ENCODE measurements around the gene PDCD5. TPM values are rescaled to one million over a fixed set of nuclear protein-coding genes. Genes with fewer than 3 reads are reported as not detected.

Gene PDCD5
- total and polyA plus RNA-seq, 11 donors, result 94.3 to 331 (median 157) TPM

DNA sequence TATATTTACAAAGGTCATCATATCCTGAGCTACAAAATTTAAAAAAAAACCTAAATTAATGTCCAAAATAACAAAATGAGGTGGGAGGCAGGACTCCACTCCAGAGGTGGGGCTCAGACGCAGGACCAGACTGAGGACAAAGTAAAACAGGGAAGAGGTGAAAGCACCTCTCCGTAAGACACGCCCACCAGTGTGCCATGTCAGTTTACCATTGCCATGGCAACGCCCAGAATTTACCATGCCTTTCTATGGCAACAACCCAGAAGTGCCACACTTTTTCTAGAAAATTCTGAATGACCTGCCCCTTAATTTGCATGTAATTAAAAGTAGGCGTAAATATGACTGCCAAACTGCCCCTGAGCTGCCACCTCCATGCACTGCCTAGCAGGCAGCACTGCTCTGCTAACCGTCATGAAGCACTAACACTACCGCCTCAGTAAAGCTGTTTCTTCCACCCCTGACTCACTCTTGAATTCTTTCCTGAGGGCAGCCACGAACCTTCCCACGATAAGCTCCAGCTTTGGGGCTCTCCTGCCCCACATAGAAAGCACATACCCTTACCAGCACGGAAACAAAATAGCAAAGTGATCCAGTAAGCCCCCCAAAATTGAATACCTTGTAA is 22.3 kb upstream of the PDCD5 start:
- no peak overlapping the region for H3K27ac ChIP-seq
- ATAC-seq (no peak), DNase-seq (no peak)
- TF ChIP-seq POLR2A (IDR thresholded peaks at IDR 0.05), result no peak
- TF ChIP-seq, protein P1, sequence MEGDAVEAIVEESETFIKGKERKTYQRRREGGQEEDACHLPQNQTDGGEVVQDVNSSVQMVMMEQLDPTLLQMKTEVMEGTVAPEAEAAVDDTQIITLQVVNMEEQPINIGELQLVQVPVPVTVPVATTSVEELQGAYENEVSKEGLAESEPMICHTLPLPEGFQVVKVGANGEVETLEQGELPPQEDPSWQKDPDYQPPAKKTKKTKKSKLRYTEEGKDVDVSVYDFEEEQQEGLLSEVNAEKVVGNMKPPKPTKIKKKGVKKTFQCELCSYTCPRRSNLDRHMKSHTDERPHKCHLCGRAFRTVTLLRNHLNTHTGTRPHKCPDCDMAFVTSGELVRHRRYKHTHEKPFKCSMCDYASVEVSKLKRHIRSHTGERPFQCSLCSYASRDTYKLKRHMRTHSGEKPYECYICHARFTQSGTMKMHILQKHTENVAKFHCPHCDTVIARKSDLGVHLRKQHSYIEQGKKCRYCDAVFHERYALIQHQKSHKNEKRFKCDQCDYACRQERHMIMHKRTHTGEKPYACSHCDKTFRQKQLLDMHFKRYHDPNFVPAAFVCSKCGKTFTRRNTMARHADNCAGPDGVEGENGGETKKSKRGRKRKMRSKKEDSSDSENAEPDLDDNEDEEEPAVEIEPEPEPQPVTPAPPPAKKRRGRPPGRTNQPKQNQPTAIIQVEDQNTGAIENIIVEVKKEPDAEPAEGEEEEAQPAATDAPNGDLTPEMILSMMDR (IDR thresholded peaks at IDR 0.05), result no peak
- H3K9me3 ChIP-seq, result no peaks in the 10 kb centered on the region
- H3K4me1 ChIP-seq, result no peaks in the 10 kb centered on the region
- H3K27me3 ChIP-seq, result no peaks in the 10 kb centered on the region
- 54 to 64% (median 57%) methylated on average over 10 of the region's 10 CpGs for WGBS, 4 donors
- no peaks in the 10 kb centered on the region for H3K36me3 ChIP-seq
- H3K4me3 ChIP-seq, result no peak overlapping the region
- intact Hi-C loops (cut with DNase I), result no loop called here

DNA sequence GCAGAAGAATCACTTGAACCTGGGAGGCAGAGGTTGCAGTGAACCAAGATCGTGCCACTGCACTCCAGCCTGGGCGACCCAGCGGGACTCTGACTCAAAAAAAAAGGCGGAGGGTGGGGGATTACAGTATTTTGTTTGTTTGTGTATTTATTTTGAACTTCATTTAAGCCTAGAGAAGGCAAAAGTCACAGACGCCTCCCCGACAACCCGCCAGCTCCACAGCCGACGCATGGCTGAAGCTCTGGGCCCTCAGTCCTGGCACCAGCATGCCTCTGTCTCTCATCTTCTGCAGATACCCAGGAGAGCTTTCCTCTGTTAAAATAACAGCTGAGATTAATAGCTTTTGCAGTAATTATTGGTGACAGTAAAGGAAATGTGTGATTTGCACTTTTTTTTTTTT is 17.2 kb upstream of the PDCD5 start:
- Histone ChIP-seq H3K9me3 (no peaks in the 10 kb centered on the region), H3K4me3 (no peak overlapping the region), H3K36me3 (no peaks in the 10 kb centered on the region), H3K27ac (no peak overlapping the region), H3K4me1 (no peaks in the 10 kb centered on the region), H3K27me3 (peaks cover 0 to 23% (median under 1%) of the 10 kb centered on the region in 9 donors)
- TF ChIP-seq, protein P1 (IDR thresholded peaks at IDR 0.05), result no peak
- no peak for TF ChIP-seq POLR2A (IDR thresholded peaks at IDR 0.05)
- ATAC-seq, result no peak
- intact Hi-C loops (cut with DNase I), result loop anchor here in 2 of 10 donors (10.0 kb wide), 2 partner anchors 229 to 1879 kb away; no protein-coding TSS in a partner anchor
- no peak for DNase-seq
- WGBS, 4 donors, result 92 to 95% (median 93%) methylated on average over 9 of the region's 9 CpGs

DNA sequence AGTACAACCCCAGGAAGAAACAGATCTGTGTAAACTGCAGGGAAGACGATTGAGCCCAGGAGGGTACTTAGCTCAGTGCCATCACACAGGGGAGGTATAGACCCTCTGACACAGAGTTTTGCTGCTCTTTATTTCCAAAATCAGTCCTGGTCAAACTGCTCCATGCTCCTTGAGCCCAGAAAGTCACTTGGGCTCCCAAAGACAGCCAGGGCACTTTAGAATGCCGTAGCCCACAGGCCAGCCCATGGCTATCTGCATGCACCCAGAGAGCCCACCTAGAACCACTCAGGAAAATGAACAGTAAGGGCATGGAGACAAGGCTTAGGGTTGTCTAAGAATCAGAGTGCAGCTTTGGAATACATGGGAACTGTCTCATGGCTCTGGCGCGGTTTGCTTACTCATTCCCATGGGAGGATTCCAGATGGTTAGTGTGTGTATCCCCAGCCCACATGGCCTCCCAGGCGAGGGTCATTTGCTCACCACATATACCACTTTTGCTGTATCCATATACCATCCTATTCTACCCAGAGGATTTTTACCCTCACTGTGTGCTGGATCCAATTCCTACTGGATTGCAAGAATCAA is 14.7 kb upstream of the PDCD5 start:
- Histone ChIP-seq H3K36me3 (no peaks in the 10 kb centered on the region), H3K27ac (no peak overlapping the region), H3K27me3 (peaks cover 0 to 40% (median 4%) of the 10 kb centered on the region in 9 donors), H3K4me1 (no peaks in the 10 kb centered on the region), H3K9me3 (no peaks in the 10 kb centered on the region), H3K4me3 (no peak overlapping the region)
- ATAC-seq (no peak), DNase-seq (no peak)
- 56 to 73% (median 63%) methylated on average over 5 of the region's 5 CpGs for whole genome bisulfite sequencing, 4 donors
- intact Hi-C loops (cut with DNase I), result loop anchor here in 5 of 10 donors (5.0 to 10.0 kb wide), 4 partner anchors 229 to 1882 kb away; no protein-coding TSS in a partner anchor
- TF ChIP-seq, protein P1 (IDR thresholded peaks at IDR 0.05), result no peak
- no peak for TF ChIP-seq POLR2A (IDR thresholded peaks at IDR 0.05)

DNA sequence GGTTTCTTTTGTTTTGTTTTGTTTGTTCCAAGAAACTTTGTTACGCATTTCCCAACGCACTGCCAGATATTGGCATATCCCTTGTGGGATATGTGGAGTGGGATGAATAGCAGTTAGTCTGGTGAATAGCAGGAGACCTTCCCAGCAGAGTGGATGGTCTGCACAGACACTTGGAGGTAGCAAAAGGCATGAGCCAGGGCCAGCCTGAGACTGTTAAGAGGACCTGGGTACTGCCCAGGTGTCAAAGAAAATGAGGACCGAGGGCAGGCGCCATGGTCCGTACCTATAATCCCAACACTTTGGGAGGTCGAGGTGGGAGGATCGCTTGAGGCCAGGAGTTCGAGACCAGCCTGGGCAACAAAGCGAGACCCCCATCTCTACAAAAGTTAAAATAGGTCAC is 13.5 kb upstream of the PDCD5 start:
- Histone ChIP-seq H3K36me3 (no peaks in the 10 kb centered on the region), H3K27ac (no peak overlapping the region), H3K4me3 (no peak overlapping the region), H3K9me3 (no peaks in the 10 kb centered on the region), H3K4me1 (no peaks in the 10 kb centered on the region), H3K27me3 (peaks cover 0 to 40% (median 4%) of the 10 kb centered on the region in 9 donors)
- DNase-seq, result no peak
- no peak for ATAC-seq
- intact Hi-C loops (cut with DNase I), result loop anchor here in 5 of 10 donors (5.0 to 10.0 kb wide), 4 partner anchors 230 to 1883 kb away; no protein-coding TSS in a partner anchor
- no peak for TF ChIP-seq POLR2A (IDR thresholded peaks at IDR 0.05)
- TF ChIP-seq, protein P1 (IDR thresholded peaks at IDR 0.05), result no peak
- WGBS, 4 donors, result 87 to 96% (median 91%) methylated on average over 9 of the region's 9 CpGs

Measured in heart left ventricle (tissue), 16 donors.